Transverse colon (tissue), 4 donors: ENCODE results near the gene EGR1. TPM values are rescaled to one million over a fixed set of nuclear protein-coding genes. Genes with fewer than 3 reads are reported as not detected.

Experiments used
- DNase-seq: peaks from one replicate; pipeline ENCODE4 v3.0.0-alpha.2; 2019
- H3K27ac ChIP-seq, 4 donors: fragments of 200-600 bp; sonication (generic); 2 replicates each; pipeline ENCODE4 v1.5.1; 2016 to 2018; ENCODE audit warnings: inconsistent platforms in 4 of 4
- H3K27me3 ChIP-seq: fragments of 200-600 bp; sonication (generic); 2 replicates; pipeline ENCODE4 v1.5.1; 2017; ENCODE audit warnings: inconsistent platforms
- H3K36me3 ChIP-seq, 4 donors: fragments of 200-600 bp; sonication (generic); 2 replicates each; pipeline ENCODE4 v1.5.1; 2017 to 2019; ENCODE audit warnings: inconsistent platforms in 4 of 4
- H3K4me1 ChIP-seq, 4 donors: fragments of 200-600 bp; sonication (generic); 2 replicates each; pipeline ENCODE4 v1.5.1; 2017 to 2020; ENCODE audit warnings: inconsistent platforms in 4 of 4
- H3K4me3 ChIP-seq, 4 donors: fragments of 200-600 bp; sonication (generic); 1 replicate in 1 of 4; 2 replicates in 3 of 4; pipeline versions ENCODE4 v1.5.1 to v1.6.1; 2017 to 2019; ENCODE audit warnings: inconsistent platforms in 4 of 4
- H3K9me3 ChIP-seq, 2 donors: fragments of 200-600 bp; sonication (generic); 2 replicates each; pipeline ENCODE4 v1.5.1; 2017 to 2019; ENCODE audit warnings: inconsistent platforms in 2 of 2
- EP300 ChIP-seq: sonication (generic); formaldehyde crosslinking; IDR thresholded peaks from one replicate; pipeline ENCODE4 v1.6.1; 2017; ENCODE audit warnings: antibody characterized with exemption, low read depth
- POLR2A ChIP-seq: fragments of 450-650 bp; IDR thresholded peaks from one replicate; pipeline ENCODE4 v1.6.1; 2016; ENCODE audit warnings: antibody characterized with exemption, mild to moderate bottlenecking, moderate library complexity
- POLR2AphosphoS5 ChIP-seq, 3 donors: sonication (generic); formaldehyde crosslinking; IDR thresholded peaks; one replicate each; pipeline ENCODE4 v1.6.1; 2016; ENCODE audit warnings: antibody characterized with exemption in 3 of 3
- WGBS, 2 donors: methylation state at CpG; one replicate each; pipeline ENCODE4 v1.1.5; 2018; ENCODE audit warnings: low coverage in 1 of 2; 5-methylcytosine and 5-hydroxymethylcytosine counted together
- in situ Hi-C, 4 donors: fragments of 200-750 bp; cut with MboI; loops; one replicate each; pipeline versions ENCODE4 v1.15.0 to v1.15.1; 2017; ENCODE audit warnings: low sequenced_read_pairs in 3 of 4, low pct_ligation_motif_present in 1 of 4, low pct_unique_long_range_greater_than_20kb in 1 of 4
- intact Hi-C: fragments of 100-400 bp; cut with DNase I; formaldehyde crosslinking; loops from one replicate; pipeline ENCODE4 v1.15.1; 2023; ENCODE audit warnings: low total_unique reads
- total RNA-seq, 4 donors: library from RNA; depleted of rRNA; stranded (reverse); fragments of >200 nt; gene quantifications; one replicate each; pipeline ENCODE4 v1.1.0, GENCODE V29; 2016
- TF ChIP-seq, protein P1 (sequence below), 5 experiments: fragments of 200-600 bp in 3 of 5; fragments of 450-650 bp in 2 of 5; sonication (generic) in 3 of 5; IDR thresholded peaks; 1 replicate in 2 of 5; 2 replicates in 3 of 5; pipeline ENCODE4 v1.5.1; 2016 to 2017; ENCODE audit warnings: antibody characterized with exemption in 5 of 5, inconsistent platforms in 3 of 5, mild to moderate bottlenecking in 2 of 5, moderate library complexity in 1 of 5

EGR1 gene
- total RNA-seq, 4 donors from 2014 or later, result 56.0 to 69.9 (median 65.0) TPM

DNA sequence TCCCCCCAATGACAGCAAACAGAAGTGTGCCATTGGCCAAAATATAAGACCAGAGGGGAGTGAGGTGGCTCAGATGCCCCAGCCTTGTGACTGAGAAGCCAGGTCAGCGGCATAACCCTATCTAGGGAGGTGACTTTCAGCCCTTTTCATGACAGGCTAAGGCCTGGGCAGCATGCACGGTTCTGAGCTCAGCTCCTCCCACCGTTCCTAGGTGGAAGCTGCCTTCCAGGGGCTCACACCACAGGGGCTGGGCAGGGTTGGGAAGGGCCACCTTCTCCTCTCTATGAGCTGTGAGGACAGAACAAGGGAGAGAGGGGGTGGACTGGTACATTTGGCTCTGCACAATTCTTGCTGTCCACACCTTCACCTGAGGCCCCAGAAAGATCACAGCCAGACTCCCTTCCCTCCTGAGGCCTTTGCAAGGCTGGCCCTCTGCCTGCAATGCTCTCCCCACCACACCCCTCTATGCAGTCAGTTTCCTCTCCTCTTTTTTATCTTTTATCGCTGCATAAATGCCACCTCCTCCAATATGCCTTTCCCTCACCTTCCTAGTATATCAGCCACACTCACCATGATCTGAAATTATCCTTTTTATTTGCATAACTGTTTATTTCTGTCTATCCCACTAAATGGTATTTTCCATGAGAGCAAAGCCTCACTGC lies 5.1 kb upstream of the EGR1 start:
- peaks cover 0 to 24% (median 9%) of the 10 kb centered on the region in 4 donors for H3K4me1 ChIP-seq
- no peaks in the 10 kb centered on the region for H3K36me3 ChIP-seq
- no peak for TF ChIP-seq EP300
- TF ChIP-seq, protein P1, sequence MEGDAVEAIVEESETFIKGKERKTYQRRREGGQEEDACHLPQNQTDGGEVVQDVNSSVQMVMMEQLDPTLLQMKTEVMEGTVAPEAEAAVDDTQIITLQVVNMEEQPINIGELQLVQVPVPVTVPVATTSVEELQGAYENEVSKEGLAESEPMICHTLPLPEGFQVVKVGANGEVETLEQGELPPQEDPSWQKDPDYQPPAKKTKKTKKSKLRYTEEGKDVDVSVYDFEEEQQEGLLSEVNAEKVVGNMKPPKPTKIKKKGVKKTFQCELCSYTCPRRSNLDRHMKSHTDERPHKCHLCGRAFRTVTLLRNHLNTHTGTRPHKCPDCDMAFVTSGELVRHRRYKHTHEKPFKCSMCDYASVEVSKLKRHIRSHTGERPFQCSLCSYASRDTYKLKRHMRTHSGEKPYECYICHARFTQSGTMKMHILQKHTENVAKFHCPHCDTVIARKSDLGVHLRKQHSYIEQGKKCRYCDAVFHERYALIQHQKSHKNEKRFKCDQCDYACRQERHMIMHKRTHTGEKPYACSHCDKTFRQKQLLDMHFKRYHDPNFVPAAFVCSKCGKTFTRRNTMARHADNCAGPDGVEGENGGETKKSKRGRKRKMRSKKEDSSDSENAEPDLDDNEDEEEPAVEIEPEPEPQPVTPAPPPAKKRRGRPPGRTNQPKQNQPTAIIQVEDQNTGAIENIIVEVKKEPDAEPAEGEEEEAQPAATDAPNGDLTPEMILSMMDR (IDR thresholded peaks at IDR 0.05), result no peak
- no peak for TF ChIP-seq POLR2AphosphoS5 (IDR thresholded peaks at IDR 0.05)
- no peak for TF ChIP-seq POLR2A
- no peaks in the 10 kb centered on the region for H3K27me3 ChIP-seq
- in situ Hi-C loops, result no loop called here
- WGBS, 2 donors, result 91 to 100% methylated on average over 1 to 4 of the region's 4 CpGs
- DNase-seq, result no peak
- H3K4me3 ChIP-seq, result no peak overlapping the region
- intact Hi-C loops, result loop anchor here (5.0 kb wide), 1 partner anchor 82 kb away; the partner anchor contains the start of gene ETF1
- no peaks in the 10 kb centered on the region for H3K9me3 ChIP-seq
- H3K27ac ChIP-seq, result no peak overlapping the region

DNA sequence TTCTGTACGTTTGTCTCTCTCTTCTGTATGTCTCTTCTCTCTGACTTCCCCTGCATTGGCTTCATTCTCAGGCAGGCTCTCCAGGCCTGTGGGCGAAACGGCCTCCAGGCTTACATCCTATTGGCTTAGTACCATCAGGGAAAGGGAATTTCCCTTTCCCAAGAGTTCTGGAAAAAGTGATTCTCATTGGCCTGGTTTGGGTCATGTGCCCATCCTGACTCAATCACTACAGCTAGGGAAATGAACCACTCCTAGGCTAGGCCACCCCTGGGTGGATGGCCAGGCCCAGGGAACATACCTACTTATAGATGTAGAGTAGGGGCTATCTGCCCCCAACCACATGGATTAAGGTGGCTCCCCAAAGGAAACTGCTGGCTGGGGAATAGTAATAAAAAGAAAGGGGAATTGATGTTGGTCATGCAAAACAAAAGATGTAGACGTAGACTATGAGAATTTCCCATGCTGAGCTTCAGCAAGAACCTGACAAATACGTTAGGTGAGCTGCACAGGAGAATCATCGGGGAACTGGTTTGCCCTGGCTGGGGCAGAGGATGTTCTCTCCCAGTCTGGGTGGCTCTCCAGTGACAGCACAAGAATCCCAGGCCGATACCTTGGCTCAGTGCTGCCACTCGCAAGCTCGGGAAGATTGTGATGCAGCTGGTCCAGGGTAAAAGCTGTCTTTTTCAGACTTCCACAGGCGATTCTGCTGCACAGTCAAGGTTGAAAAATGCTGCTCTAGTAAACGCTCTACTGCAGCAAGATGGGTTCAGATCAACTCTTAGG lies 3.7 kb upstream of the EGR1 start:
- H3K4me1 ChIP-seq, result peaks cover 8 to 31% (median 16%) of the 10 kb centered on the region in 4 donors
- no peak for DNase-seq
- no peaks in the 10 kb centered on the region for H3K9me3 ChIP-seq
- H3K27ac ChIP-seq, result peak overlapping the region in 2 of 4 donors; percentile 5 to 10
- intact Hi-C loops (loop anchor here (5.0 kb wide), 1 partner anchor 81 kb away; the partner anchor contains the start of gene ETF1), in situ Hi-C loops (no loop called here)
- 61 to 81% methylated on average over 6 to 11 of the region's 11 CpGs for WGBS, 2 donors
- TF ChIP-seq POLR2A, result no peak
- TF ChIP-seq, protein P1 (IDR thresholded peaks at IDR 0.05), result no peak
- no peak for TF ChIP-seq POLR2AphosphoS5 (IDR thresholded peaks at IDR 0.05)
- no peak for TF ChIP-seq EP300
- no peaks in the 10 kb centered on the region for H3K27me3 ChIP-seq
- no peak overlapping the region for H3K4me3 ChIP-seq
- H3K36me3 ChIP-seq, result no peaks in the 10 kb centered on the region

DNA sequence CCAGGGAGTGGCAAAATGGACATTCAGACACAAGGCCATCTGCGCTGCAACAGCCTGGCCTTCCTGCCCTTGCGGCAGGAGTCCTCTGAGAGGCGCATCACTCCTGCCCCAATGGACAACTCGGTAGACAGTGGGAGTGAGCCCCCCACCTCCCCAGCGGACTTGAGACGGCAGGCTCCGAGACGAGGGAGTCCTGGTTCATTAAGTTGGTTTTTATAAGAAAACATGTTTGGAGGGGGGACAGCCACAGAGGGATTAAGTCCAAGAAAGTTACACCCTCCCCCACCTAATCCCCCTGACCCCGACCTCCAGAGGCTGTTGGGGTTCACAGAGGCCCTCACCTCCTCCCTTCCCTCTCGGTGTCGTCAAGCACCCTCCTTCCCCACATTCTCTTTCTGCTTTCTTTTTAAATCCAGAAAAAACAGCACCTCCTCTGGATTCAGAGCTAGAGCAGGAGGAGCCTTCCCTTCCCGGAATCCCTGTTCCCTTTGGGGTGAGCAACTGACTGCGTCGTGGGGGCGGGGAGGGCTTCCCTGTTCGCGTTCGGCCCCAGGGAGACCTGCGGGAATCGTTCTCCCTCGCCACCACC lies 1.8 kb upstream of the EGR1 start:
- in situ Hi-C loops, result no loop called here

More for the DNA sequence above, 1.8 kb upstream of the EGR1 start:
- DNase-seq, result peak; percentile 41
- Histone ChIP-seq H3K9me3 (no peaks in the 10 kb centered on the region), H3K27ac (peak overlapping the region; percentile 95 to 99 (median 98)), H3K4me3 (peak overlapping the region; percentile 21 to 87 (median 80)), H3K36me3 (no peaks in the 10 kb centered on the region), H3K27me3 (no peaks in the 10 kb centered on the region), H3K4me1 (peaks cover 12 to 40% (median 23%) of the 10 kb centered on the region in 4 donors)
- 14% methylated on average over 21 of the region's 21 CpGs; no CpG with 5 or more reads in 1 of the 2 donors for WGBS, 2 donors
- intact Hi-C loops, result loop anchor here (5.0 kb wide), 1 partner anchor 79 kb away; the partner anchor contains the start of gene ETF1
- TF ChIP-seq POLR2A (no peak), EP300 (no peak), POLR2AphosphoS5 (IDR thresholded peaks at IDR 0.05) (no peak)
- TF ChIP-seq, protein P1 (IDR thresholded peaks at IDR 0.05), result no peak
